GM21360 (cell line): ENCODE measurements around the gene PSMD3.

Experiments
- ATAC-seq: cut with Tn5 transposase; IDR thresholded peaks from one replicate; pipeline ENCODE4 v1.9.1; 2021; ENCODE audit warnings: mild to moderate bottlenecking, moderate library complexity; ENCODE audit not compliant: unreplicated experiment

Gene PSMD3

DNA sequence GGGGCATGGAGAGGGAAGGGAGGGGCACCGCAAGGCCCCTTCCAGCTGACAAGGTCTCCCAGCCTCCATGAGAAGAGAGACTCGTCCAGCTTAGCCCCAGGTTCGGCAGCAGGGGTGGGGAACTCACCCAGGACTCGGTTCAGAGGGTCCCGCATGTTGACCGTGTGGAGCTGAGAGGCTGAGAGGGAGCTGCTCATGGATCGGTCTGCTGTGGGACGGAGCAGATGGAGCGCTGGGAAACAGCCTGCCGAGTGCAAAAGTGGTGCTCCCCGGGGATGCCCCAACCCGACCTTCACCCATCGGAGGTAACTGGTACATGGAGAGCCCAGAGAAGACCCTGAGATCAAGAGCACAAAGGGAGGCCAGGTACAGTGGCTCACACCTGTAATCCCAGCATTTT lies 39.5 kb downstream of the PSMD3 start:
- ATAC-seq, result no peak

GRCh38 chr17:40021451-40021971 lies 40.9 kb downstream of the PSMD3 start:
- ATAC-seq, result no peak

DNA sequence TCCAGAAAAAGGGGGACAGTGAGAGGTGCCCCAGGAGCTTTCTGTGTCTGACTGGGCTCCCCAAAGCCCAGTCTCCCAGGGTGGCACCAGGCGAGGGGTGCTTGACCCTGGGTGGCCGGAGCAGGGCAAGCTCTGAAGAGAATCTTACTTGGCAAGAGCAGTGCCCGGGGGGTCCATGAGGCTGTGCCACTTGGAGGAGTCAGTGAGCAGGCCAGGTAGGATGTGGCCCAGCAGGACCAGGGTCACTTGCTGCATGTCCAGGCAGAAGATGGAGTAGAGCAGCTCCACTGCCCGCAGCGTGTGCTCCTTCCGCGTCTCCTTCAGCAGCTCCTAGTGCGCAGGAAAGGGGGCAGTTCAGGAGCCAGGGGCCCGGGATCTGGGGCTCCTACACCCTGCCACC lies 41.9 kb downstream of the PSMD3 start:
- ATAC-seq, result no peak

GRCh38 chr17:40022961-40023541 lies 42.4 kb downstream of the PSMD3 start:
- ATAC-seq, result no peak

DNA sequence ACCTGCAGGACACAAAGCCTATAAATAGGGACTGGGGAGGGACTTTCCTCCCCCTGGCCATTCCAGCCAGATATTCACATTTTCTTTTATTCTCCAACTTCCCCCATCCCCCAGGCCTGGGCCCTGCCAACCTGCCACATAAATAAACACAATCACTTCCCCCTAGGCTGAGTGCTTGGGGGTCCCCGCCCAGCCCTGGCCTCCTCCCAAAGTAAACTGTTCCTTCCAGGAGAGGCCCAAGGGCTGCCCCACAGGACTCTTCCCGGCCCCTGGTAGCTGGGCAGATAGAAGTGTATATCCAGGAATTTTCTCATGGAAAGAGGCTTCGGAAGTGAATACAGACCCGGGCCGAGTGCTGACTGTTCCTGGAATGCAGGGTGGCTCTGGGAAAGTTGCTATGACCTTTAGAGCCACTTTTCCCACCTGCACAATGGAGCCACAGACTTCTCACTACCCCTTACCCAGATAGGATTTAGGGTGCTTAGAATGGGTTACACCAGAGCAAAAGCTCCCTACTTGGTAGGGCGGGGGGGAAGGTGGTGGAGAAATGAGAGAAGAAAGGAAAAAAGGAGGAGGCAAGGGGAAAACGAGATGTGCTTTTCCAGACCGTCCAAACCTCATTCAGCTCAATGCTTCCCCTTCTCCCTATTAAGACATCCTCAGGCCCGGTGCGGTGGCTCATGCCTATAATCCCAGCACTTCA lies 43.1 kb downstream of the PSMD3 start:
- ATAC-seq, result no peak

DNA sequence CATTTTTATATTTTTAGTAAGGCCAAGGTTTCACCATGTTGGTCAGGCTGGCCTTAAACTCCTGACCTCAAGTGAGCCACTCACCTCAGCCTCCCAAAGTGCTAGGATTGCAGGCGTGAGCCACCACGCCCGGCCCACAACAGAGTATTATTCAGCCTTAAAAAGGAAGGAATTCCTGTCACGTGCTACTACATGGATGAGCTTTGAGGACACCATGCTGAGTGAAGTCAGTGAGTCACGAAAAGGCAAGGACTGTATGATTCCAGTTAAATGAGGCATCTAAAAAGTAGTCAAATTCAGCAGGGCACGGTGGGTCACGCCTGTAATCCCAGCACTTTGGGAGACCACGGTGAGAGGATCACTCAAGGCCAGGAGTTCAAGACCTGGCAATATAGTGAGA lies 44.3 kb downstream of the PSMD3 start:
- no peak for ATAC-seq

DNA sequence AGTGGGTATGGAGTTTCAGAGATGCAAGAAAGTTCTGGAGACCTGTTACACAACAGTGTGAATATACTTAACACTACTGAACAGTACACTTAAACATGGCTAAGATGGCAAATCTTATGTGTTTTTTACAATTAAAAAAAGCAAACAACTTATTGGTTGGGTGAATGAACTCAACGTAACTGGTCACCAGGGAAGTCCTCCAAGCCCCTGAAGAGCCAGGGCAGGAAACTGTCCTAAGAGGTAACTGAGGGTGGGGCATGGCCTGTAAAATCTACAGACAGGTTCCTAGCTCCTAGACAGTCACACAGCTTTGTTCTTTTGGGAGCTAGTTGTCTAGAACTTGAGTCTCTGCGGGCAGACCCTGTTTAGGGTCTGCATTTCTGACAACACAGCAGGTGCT lies 45.0 kb downstream of the PSMD3 start:
- ATAC-seq, result no peak

DNA sequence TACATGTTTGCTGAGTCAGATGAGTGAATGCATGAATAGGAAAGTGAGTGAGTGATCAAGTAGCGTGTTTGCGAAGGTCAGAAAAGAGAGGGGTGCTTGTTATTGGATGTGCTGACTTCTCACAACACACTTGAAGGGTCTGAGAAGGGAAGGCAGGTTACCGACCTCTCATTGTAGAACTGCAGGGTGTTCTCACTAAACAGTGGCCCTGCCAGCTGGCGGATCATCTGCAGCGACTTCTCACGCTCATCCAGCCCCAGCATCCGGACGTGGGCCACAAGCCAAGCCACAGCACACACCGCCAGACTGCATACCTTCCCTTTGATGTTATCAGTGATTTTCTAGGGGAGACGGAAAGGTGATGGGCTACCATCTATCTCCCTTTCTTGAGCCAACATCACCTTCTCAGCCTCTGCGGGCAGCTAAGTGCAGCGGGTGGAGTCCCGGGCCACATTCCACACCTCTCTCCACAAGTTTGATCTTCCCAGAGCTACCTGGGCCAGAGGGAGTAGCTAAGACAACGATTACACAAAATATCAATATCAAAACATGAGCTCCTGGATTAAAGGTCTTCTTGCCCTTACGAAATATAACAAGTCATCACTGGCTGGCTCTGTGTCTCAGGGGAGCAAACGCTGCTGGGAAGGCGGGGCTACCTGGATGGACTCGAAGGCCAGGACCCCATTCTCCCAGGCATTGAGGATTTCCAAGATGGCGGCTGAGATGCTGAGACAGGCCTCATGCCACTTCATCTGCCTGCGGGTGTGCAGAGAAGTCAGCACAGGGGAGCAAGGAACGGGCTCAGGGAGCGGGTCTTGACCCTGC lies 45.6 kb downstream of the PSMD3 start:
- no peak for ATAC-seq

GRCh38 chr17:40026816-40027613 lies 46.4 kb downstream of the PSMD3 start:
- no peak for ATAC-seq

- ATAC-seq, result no peak
These were observed 47.0 kb downstream of the PSMD3 start for GRCh38 chr17:40027614-40028012.

- ATAC-seq, result no peak
These were observed 48.0 kb downstream of the PSMD3 start for GRCh38 chr17:40028595-40028994.

DNA sequence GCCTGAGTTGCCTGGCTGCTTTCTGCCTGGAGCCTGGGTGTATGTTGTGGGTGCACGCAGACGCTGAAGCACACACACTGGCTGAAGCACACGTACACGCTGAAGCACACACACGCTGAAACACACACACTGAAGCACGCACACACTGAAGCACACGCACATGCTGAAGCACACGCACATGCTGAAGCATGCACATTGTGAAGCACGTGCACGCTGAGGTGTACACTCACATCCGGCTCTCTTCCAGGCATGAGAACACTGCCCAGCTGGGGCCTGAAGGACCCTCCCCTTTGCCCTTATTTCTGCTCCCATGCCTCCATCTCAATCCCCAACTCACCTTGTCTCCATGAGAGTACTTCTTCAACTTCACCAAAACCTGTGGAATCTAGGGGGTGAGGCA lies 51.1 kb downstream of the PSMD3 start:
- no peak for ATAC-seq

GRCh38 chr17:40032322-40033320 lies 52.0 kb downstream of the PSMD3 start:
- no peak for ATAC-seq

DNA sequence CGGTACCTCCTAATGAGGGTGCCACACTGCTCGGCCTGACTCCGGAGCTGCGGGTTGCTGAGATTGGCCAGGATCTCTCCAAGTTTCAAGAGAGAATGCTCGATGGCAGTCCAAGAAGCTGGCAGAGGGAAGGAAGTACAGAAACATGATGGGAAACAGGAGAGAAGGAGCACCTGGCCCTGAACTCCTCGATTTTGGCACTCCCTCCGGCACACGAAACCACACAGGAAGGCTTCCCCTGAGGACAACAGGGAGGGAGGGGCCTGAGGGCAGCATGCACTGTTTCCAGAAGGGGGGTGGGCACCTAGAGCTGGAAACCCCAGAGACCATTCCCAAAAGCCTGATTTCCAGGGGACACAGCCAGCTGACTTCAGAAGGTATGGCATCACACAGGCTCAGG lies 52.7 kb downstream of the PSMD3 start:
- ATAC-seq, result no peak

DNA sequence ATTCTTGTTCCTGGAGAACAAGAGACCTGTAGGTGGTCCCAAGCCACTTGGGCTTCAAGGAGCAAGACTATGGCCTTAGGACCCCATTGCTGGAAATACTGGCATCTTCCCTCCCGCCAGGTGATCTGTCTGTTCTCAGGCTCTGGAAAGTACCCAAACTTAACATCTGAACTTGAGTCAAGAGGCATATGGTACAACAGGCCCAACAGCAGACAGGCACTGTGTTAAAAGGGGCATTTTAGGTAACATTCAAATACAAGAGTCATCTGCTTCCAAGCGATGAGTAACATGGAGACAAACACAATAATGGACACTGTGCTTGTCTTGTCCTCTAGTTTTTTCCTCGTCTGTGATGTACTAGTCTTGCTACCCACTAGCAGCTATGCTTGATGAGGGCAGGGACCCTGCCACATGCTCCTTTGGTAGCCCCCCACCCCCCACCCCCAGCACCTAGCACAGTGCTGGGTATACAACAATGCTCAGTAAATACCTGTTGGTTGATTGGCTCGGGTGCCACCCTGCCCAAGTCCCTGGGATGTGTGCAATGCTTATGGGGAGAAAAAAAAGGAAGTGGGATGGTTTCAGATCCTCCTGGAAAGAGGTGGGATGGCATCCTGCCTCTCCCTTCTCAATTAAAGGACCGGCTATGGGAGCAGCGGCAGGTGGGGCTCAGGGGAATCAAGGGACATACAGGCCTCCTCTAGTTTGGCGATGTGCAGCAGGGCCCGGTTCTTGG lies 54.0 kb downstream of the PSMD3 start:
- ATAC-seq, result no peak

DNA sequence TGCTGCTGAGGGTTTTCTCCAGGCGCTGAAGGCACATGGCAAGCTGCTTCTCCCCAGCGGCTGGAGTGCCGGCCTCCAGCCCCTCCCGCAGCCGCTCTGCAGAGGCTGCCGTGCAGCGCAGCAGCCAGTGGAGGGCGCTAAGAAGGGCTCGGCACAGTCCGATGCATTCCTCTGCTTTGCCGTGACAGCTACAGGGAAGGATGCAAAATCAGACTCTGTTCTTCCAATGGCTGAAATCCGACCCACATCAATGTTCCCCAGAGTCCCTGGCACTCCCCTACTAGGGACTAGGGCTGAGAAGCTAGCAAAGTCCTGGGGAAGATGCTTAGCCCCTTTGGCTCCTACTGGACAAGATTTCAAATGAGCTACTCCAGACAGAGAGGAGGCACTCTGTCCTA lies 54.6 kb downstream of the PSMD3 start:
- ATAC-seq, result no peak

GRCh38 chr17:40038882-40039513 lies 58.4 kb downstream of the PSMD3 start:
- no peak for ATAC-seq

- ATAC-seq, result no peak
These were observed 60.6 kb downstream of the PSMD3 start for GRCh38 chr17:40041196-40041595.
